C4-2B (cell line): ENCODE measurements around the gene PAGE4.
A peak's percentile ranks its signal among the peaks of the same experiment; 100 is the strongest.

ENCODE experiments used
- ZFX ChIP-seq: fragments of 450-650 bp; IDR thresholded peaks from 2 replicates; pipeline ENCODE4 v1.6.1; 2017
- TF ChIP-seq, protein P1 (sequence below): fragments of 450-650 bp; conservative IDR thresholded peaks from 2 replicates; pipeline ENCODE4 v1.5.1; 2017; ENCODE audit warnings: mild to moderate bottlenecking

DNA sequence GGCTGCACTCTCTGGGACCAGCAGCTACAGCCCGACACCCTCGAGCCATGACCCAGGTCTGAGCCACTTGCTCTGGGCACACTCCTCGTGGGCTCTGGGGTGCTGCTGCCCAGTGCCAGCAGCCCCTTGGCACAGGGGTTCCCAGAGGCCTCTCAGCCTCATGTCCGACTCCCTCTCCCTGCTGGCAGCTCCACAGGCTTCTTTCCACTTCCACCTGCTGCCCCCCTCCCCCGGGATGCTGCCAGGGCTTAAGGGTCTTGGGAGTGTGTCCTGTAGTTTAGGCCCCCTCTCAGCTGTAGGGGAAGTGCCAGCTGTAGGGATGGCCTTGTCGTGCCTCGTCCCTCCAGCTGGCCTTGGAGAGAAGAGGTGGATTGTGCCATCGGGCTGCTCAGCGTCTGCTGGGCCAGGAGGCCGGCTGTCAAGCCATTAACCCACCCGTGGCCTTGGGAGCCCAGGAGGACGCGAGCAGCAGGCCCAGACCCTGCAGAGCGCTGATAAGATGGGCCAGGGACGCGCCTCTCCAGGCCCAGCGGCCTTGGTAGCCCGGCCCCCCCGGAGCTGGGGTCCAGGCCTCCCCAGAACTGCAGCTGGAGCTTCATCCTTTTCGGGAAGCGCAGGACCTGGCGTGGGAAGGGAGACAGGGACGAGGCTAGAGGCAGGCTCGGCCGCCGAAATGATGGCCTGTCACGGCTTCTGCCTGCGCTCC is 49.2 kb downstream of the PAGE4 start:
- TF ChIP-seq, protein P1, sequence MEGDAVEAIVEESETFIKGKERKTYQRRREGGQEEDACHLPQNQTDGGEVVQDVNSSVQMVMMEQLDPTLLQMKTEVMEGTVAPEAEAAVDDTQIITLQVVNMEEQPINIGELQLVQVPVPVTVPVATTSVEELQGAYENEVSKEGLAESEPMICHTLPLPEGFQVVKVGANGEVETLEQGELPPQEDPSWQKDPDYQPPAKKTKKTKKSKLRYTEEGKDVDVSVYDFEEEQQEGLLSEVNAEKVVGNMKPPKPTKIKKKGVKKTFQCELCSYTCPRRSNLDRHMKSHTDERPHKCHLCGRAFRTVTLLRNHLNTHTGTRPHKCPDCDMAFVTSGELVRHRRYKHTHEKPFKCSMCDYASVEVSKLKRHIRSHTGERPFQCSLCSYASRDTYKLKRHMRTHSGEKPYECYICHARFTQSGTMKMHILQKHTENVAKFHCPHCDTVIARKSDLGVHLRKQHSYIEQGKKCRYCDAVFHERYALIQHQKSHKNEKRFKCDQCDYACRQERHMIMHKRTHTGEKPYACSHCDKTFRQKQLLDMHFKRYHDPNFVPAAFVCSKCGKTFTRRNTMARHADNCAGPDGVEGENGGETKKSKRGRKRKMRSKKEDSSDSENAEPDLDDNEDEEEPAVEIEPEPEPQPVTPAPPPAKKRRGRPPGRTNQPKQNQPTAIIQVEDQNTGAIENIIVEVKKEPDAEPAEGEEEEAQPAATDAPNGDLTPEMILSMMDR = no peak
- 0 out of 2 replicates have a peak, but pooled peaks have one; percentile 8 for TF ChIP-seq ZFX
